Mesendoderm (in vitro differentiated cells): ENCODE measurements around the gene TGM5. TPM values are rescaled to one million over a fixed set of nuclear protein-coding genes. Genes with fewer than 3 reads are reported as not detected.

Source experiments
- DNase-seq: peaks from one replicate; pipeline ENCODE4 v3.0.0; 2013
- H2AK5ac ChIP-seq: 2 replicates; pipeline ENCODE4 v1.6.1; 2013; ENCODE audit warnings: low read length, inconsistent platforms
- H2BK120ac ChIP-seq: 2 replicates; pipeline ENCODE4 v1.6.1; 2013; ENCODE audit warnings: low read depth, mild to moderate bottlenecking, low read length, moderate library complexity, mixed read lengths
- H2BK15ac ChIP-seq: replicated peaks from 2 replicates; pipeline ENCODE4 v1.6.1; 2013; ENCODE audit warnings: low read depth, mild to moderate bottlenecking, moderate library complexity
- H2BK5ac ChIP-seq: 2 replicates; pipeline ENCODE4 v1.6.1; 2013; ENCODE audit warnings: low read length, inconsistent platforms
- H3K18ac ChIP-seq: 2 replicates; pipeline ENCODE4 v1.6.1; 2013; ENCODE audit warnings: mild to moderate bottlenecking, low read length, mixed read lengths
- H3K23ac ChIP-seq: one replicate; pipeline ENCODE4 v1.6.1; 2013; ENCODE audit warnings: low read length
- H3K27ac ChIP-seq: 2 replicates; pipeline ENCODE4 v1.5.1; 2013; ENCODE audit warnings: low read depth, mild to moderate bottlenecking, inconsistent platforms, low read length, moderate library complexity
- H3K27me3 ChIP-seq: 2 replicates; pipeline ENCODE4 v1.6.1; 2013; ENCODE audit warnings: low read length, control low read depth, mild to moderate bottlenecking, inconsistent platforms; ENCODE audit not compliant: insufficient read depth, poor library complexity
- H3K36me3 ChIP-seq: 2 replicates; pipeline ENCODE4 v1.6.1; 2013; ENCODE audit warnings: low read length, inconsistent platforms; ENCODE audit not compliant: control insufficient read depth, insufficient read depth
- H3K4ac ChIP-seq: one replicate; pipeline ENCODE4 v1.6.1; 2013; ENCODE audit warnings: low read depth, mild to moderate bottlenecking, low read length, moderate library complexity
- H3K4me1 ChIP-seq: 2 replicates; pipeline ENCODE4 v1.6.1; 2013; ENCODE audit warnings: low read depth, low read length, inconsistent platforms; ENCODE audit not compliant: control insufficient read depth
- H3K4me2 ChIP-seq: 2 replicates; pipeline ENCODE4 v1.6.1; 2013; ENCODE audit warnings: low read length
- H3K4me3 ChIP-seq: 2 replicates; pipeline ENCODE4 v1.5.1; 2013; ENCODE audit warnings: mild to moderate bottlenecking, low read length
- H3K56ac ChIP-seq: one replicate; pipeline ENCODE4 v1.6.1; 2013; ENCODE audit warnings: low read length
- H3K79me1 ChIP-seq: 2 replicates; pipeline ENCODE4 v1.6.1; 2013; ENCODE audit warnings: low read length, inconsistent platforms
- H3K79me2 ChIP-seq: 2 replicates; pipeline ENCODE4 v1.6.1; 2013; ENCODE audit warnings: mild to moderate bottlenecking, low read length; ENCODE audit not compliant: control insufficient read depth, insufficient read depth
- H3K9ac ChIP-seq: 2 replicates; pipeline ENCODE4 v1.6.1; 2013; ENCODE audit warnings: low read length, inconsistent platforms
- H4K5ac ChIP-seq: one replicate; pipeline ENCODE4 v1.6.1; 2013; ENCODE audit warnings: low read length
- H4K8ac ChIP-seq: one replicate; pipeline ENCODE4 v1.6.1; 2013; ENCODE audit warnings: low read depth, mild to moderate bottlenecking, control low read depth, low read length, moderate library complexity
- WGBS: extraction: QIAGEN DNeasy Blood & Tissue Kit; methylation state at CpG from one replicate; pipeline ENCODE4 v1.1.7; 2013; ENCODE audit warnings: low lambda C conversion rate, missing lambda C conversion rate; ENCODE audit not compliant: insufficient coverage; ENCODE audit errors: extremely low coverage; 5-methylcytosine and 5-hydroxymethylcytosine counted together
- polyA plus RNA-seq, 2 experiments: library from polyadenylated mRNA; stranded (reverse); fragments of 200-250 nt; gene quantifications; one replicate each; pipeline ENCODE4 v1.2.3, GENCODE V29; 2013

TGM5 gene
- not detected for polyA plus RNA-seq (2013, experiment 1 of 2)
- 0.03 TPM for polyA plus RNA-seq (2013, experiment 2 of 2)

- Histone ChIP-seq H3K79me1 (no peaks in the 10 kb centered on the region), H2BK15ac (no peak within 1 kb of the TSS), H3K9ac (no peak within 1 kb of the TSS), H2BK120ac (no peak within 1 kb of the TSS), H3K27me3 (no peaks in the 10 kb centered on the region), H3K27ac (no peak within 1 kb of the TSS), H2BK5ac (no peak within 1 kb of the TSS), H3K4me2 (no peak within 1 kb of the TSS), H3K4ac (no peak within 1 kb of the TSS), H3K4me3 (no peak within 1 kb of the TSS), H3K23ac (no peak within 1 kb of the TSS), H3K4me1 (no peaks in the 10 kb centered on the region), H3K79me2 (no peaks in the 10 kb centered on the region), H4K5ac (no peak within 1 kb of the TSS), H2AK5ac (no peak within 1 kb of the TSS), H3K56ac (no peak within 1 kb of the TSS), H4K8ac (no peak within 1 kb of the TSS), H3K18ac (no peak within 1 kb of the TSS), H3K36me3 (no peaks in the 10 kb centered on the region)
- WGBS: no CpG with 5 or more reads among the region's 8 CpGs
- no peak for DNase-seq
Observed at GRCh38 chr15:43266834-43267233, at the start of gene TGM5. TGM5 (minus strand) TSS chr15:43266928; CDS start chr15:43266849, 79 bp downstream.

- Histone ChIP-seq H3K23ac (no peak overlapping the region), H3K79me2 (no peaks in the 10 kb centered on the region), H3K79me1 (no peaks in the 10 kb centered on the region), H2BK120ac (no peak overlapping the region), H3K18ac (no peak overlapping the region), H3K36me3 (no peaks in the 10 kb centered on the region), H3K4me1 (no peaks in the 10 kb centered on the region), H4K8ac (no peak overlapping the region), H3K27ac (no peak overlapping the region), H3K27me3 (no peaks in the 10 kb centered on the region), H2AK5ac (no peak overlapping the region), H4K5ac (no peak overlapping the region), H3K4me2 (no peak overlapping the region), H3K56ac (no peak overlapping the region), H3K9ac (no peak overlapping the region), H2BK15ac (no peak overlapping the region), H3K4ac (no peak overlapping the region), H3K4me3 (no peak overlapping the region), H2BK5ac (no peak overlapping the region)
- no peak for DNase-seq
- no CpG with 5 or more reads among the region's 3 CpGs for WGBS
Observed at GRCh38 chr15:43314171-43314570, 47.4 kb upstream of the TGM5 start.

- no CpG with 5 or more reads among the region's 4 CpGs for WGBS
- Histone ChIP-seq H2AK5ac (no peak overlapping the region), H3K27me3 (no peaks in the 10 kb centered on the region), H3K9ac (no peak overlapping the region), H3K79me1 (no peaks in the 10 kb centered on the region), H3K4me1 (no peaks in the 10 kb centered on the region), H2BK120ac (no peak overlapping the region), H3K4me2 (no peak overlapping the region), H3K23ac (no peak overlapping the region), H4K8ac (no peak overlapping the region), H3K4me3 (no peak overlapping the region), H3K27ac (no peak overlapping the region), H3K4ac (no peak overlapping the region), H2BK15ac (no peak overlapping the region), H3K56ac (no peak overlapping the region), H3K18ac (no peak overlapping the region), H3K36me3 (no peaks in the 10 kb centered on the region), H3K79me2 (no peaks in the 10 kb centered on the region), H2BK5ac (no peak overlapping the region), H4K5ac (no peak overlapping the region)
- DNase-seq: no peak
Observed at GRCh38 chr15:43312378-43312777, 45.6 kb upstream of the TGM5 start.

- no peak within 1 kb of the TSS for H2BK15ac ChIP-seq
- H3K4me2 ChIP-seq: no peak within 1 kb of the TSS
- no peak within 1 kb of the TSS for H4K5ac ChIP-seq
- H3K4ac ChIP-seq: no peak within 1 kb of the TSS
- no peak within 1 kb of the TSS for H3K4me3 ChIP-seq
- no CpG with 5 or more reads among the region's 11 CpGs for WGBS
- H2BK120ac ChIP-seq: no peak within 1 kb of the TSS
- no peaks in the 10 kb centered on the region for H3K79me2 ChIP-seq
- DNase-seq: no peak
- H3K27ac ChIP-seq: no peak within 1 kb of the TSS
- no peak within 1 kb of the TSS for H4K8ac ChIP-seq
- H3K56ac ChIP-seq: no peak within 1 kb of the TSS
- H3K79me1 ChIP-seq: no peaks in the 10 kb centered on the region
- no peak within 1 kb of the TSS for H2AK5ac ChIP-seq
- H3K27me3 ChIP-seq: no peaks in the 10 kb centered on the region
- no peak within 1 kb of the TSS for H3K23ac ChIP-seq
- no peak within 1 kb of the TSS for H3K9ac ChIP-seq
- no peak within 1 kb of the TSS for H2BK5ac ChIP-seq
- H3K18ac ChIP-seq: no peak within 1 kb of the TSS
- H3K4me1 ChIP-seq: no peaks in the 10 kb centered on the region
- H3K36me3 ChIP-seq: no peaks in the 10 kb centered on the region
Observed at GRCh38 chr15:43302205-43302817, 35.6 kb upstream of the TGM5 start, which contains the start of gene TGM7. TGM7 (minus strand) TSS chr15:43302255.

- no peaks in the 10 kb centered on the region for H3K4me1 ChIP-seq
- no peak overlapping the region for H3K56ac ChIP-seq
- H3K4me3 ChIP-seq: no peak overlapping the region
- no peak overlapping the region for H3K9ac ChIP-seq
- no peak overlapping the region for H4K8ac ChIP-seq
- no peak overlapping the region for H2BK120ac ChIP-seq
- H2AK5ac ChIP-seq: no peak overlapping the region
- no peak overlapping the region for H3K27ac ChIP-seq
- no peak overlapping the region for H3K23ac ChIP-seq
- H3K4me2 ChIP-seq: no peak overlapping the region
- H3K4ac ChIP-seq: no peak overlapping the region
- DNase-seq: no peak
- H3K79me1 ChIP-seq: no peaks in the 10 kb centered on the region
- H2BK15ac ChIP-seq: no peak overlapping the region
- H3K18ac ChIP-seq: no peak overlapping the region
- no peaks in the 10 kb centered on the region for H3K27me3 ChIP-seq
- H2BK5ac ChIP-seq: no peak overlapping the region
- H3K36me3 ChIP-seq: no peaks in the 10 kb centered on the region
- no peaks in the 10 kb centered on the region for H3K79me2 ChIP-seq
- H4K5ac ChIP-seq: no peak overlapping the region
Observed at GRCh38 chr15:43299884-43300283, 33.2 kb upstream of the TGM5 start.

- H2AK5ac ChIP-seq: no peak overlapping the region
- no CpG with 5 or more reads among the region's 3 CpGs for WGBS
Observed at GRCh38 chr15:43299411-43299810, 32.7 kb upstream of the TGM5 start.

More at GRCh38 chr15:43299411-43299810, 32.7 kb upstream of the TGM5 start:
- H3K79me2 ChIP-seq: no peaks in the 10 kb centered on the region
- H4K5ac ChIP-seq: no peak overlapping the region
- H3K79me1 ChIP-seq: no peaks in the 10 kb centered on the region
- H3K23ac ChIP-seq: no peak overlapping the region
- no peak for DNase-seq
- H3K4me2 ChIP-seq: no peak overlapping the region
- H3K27me3 ChIP-seq: no peaks in the 10 kb centered on the region
- H3K18ac ChIP-seq: no peak overlapping the region
- H3K36me3 ChIP-seq: no peaks in the 10 kb centered on the region
- H3K9ac ChIP-seq: no peak overlapping the region
- H3K56ac ChIP-seq: no peak overlapping the region
- H3K27ac ChIP-seq: no peak overlapping the region
- H2BK120ac ChIP-seq: no peak overlapping the region
- H2BK5ac ChIP-seq: no peak overlapping the region
- no peak overlapping the region for H2BK15ac ChIP-seq
- no peak overlapping the region for H4K8ac ChIP-seq
- no peaks in the 10 kb centered on the region for H3K4me1 ChIP-seq
- no peak overlapping the region for H3K4ac ChIP-seq
- H3K4me3 ChIP-seq: no peak overlapping the region
